Tibial nerve (tissue), 4 donors: Measurements from ENCODE around the gene OR6Y1. TPM values are rescaled to one million over a fixed set of nuclear protein-coding genes. Genes with fewer than 3 reads are reported as not detected.

Source experiments
- total RNA-seq, 4 donors: library from RNA; depleted of rRNA; stranded (reverse); fragments of >200 nt; gene quantifications; one replicate each; pipeline ENCODE4 v1.1.0, GENCODE V29; 2016

OR6Y1 gene
- total RNA-seq, 4 donors from 2014 or later = not detected

Other genes with a start within 250 kb of the OR6Y1 start
- gene CD1B, start 222.9 kb downstream of the OR6Y1 start, total RNA-seq = not detected
- gene CD1E, start 200.5 kb downstream of the OR6Y1 start, total RNA-seq = 1 to 10 TPM in 1 of 4 donors, not detected in 3; 1.4 TPM
- gene OR10T2, start 154.9 kb downstream of the OR6Y1 start, total RNA-seq = not detected
- not detected for gene OR10K2, start 128.2 kb downstream of the OR6Y1 start, total RNA-seq
- gene OR10K1, start 92.6 kb downstream of the OR6Y1 start, total RNA-seq = not detected
- gene OR10R2, start 82.2 kb downstream of the OR6Y1 start, total RNA-seq = not detected
- not detected for gene OR6P1, start 16.2 kb upstream of the OR6Y1 start, total RNA-seq
- gene OR10X1, start 25.5 kb upstream of the OR6Y1 start, total RNA-seq = not detected
- gene OR10Z1, start 50.9 kb upstream of the OR6Y1 start, total RNA-seq = not detected
- under 1 TPM in 1 of 4 donors, not detected in 3; 0.21 TPM for gene SPTA1, start 132.3 kb upstream of the OR6Y1 start, total RNA-seq
- gene OR6K2, start 146.2 kb upstream of the OR6Y1 start, total RNA-seq = not detected
- not detected for gene OR6K3, start 166.3 kb upstream of the OR6Y1 start, total RNA-seq
- gene OR6K6, start 200.3 kb upstream of the OR6Y1 start, total RNA-seq = not detected
- not detected for gene OR6N1, start 217.8 kb upstream of the OR6Y1 start, total RNA-seq
- not detected for gene OR6N2, start 226.8 kb upstream of the OR6Y1 start, total RNA-seq